SK-N-SH (cell line): ENCODE data around the gene ATG16L2.

Experiments used
- FOXM1 ChIP-seq: IDR thresholded peaks from 2 replicates; pipeline ENCODE4 v1.4.0; 2012; ENCODE audit warnings: low read depth, mild to moderate bottlenecking
- GATA2 ChIP-seq: sonication (generic); formaldehyde crosslinking; IDR thresholded peaks from 2 replicates; pipeline ENCODE4 v1.5.0; 2020; ENCODE audit warnings: mild to moderate bottlenecking, missing genetic modification reagents
- MEF2A ChIP-seq: IDR thresholded peaks from 2 replicates; pipeline ENCODE4 v1.4.0; 2012; ENCODE audit warnings: low read depth, borderline replicate concordance
- NRF1 ChIP-seq: IDR thresholded peaks from 2 replicates; pipeline ENCODE4 v1.6.1; 2012; ENCODE audit warnings: low read depth, mild to moderate bottlenecking, low read length
- POLR2AphosphoS5 ChIP-seq: IDR thresholded peaks from 2 replicates; pipeline ENCODE4 v1.6.1; 2012; ENCODE audit warnings: low read depth, low read length
- RXRA ChIP-seq: IDR thresholded peaks from 2 replicates; pipeline ENCODE4 v1.4.0; 2012; ENCODE audit warnings: low read depth, mild to moderate bottlenecking, borderline replicate concordance
- SIN3A ChIP-seq: IDR thresholded peaks from 2 replicates; pipeline ENCODE4 v1.6.1; 2012; ENCODE audit warnings: low read depth, mild to moderate bottlenecking, low read length, moderate library complexity, borderline replicate concordance
- TAF1 ChIP-seq: IDR thresholded peaks from 2 replicates; pipeline ENCODE4 v1.6.1; 2012; ENCODE audit warnings: low read depth, mild to moderate bottlenecking, low read length, moderate library complexity, borderline replicate concordance
- TF ChIP-seq, protein P1 (sequence below): fragments of 200-600 bp; sonication (generic); IDR thresholded peaks from 2 replicates; pipeline ENCODE4 v1.6.1; 2017; ENCODE audit warnings: antibody characterized with exemption, mild to moderate bottlenecking, moderate library complexity
- TF ChIP-seq, protein P2 (sequence below): fragments of 150-350 bp; IDR thresholded peaks from 2 replicates; pipeline ENCODE4 v1.6.1; 2017; ENCODE audit warnings: antibody characterized with exemption, low read length, low read depth, borderline replicate concordance
- TF ChIP-seq, protein P3 (sequence below): IDR thresholded peaks from 2 replicates; pipeline ENCODE4 v1.6.1; 2012; ENCODE audit warnings: mild to moderate bottlenecking, low read depth, low read length, moderate library complexity
- TF ChIP-seq, protein P4 (sequence below): fragments of 150-350 bp; IDR thresholded peaks from 2 replicates; pipeline ENCODE4 v1.6.1; 2016; ENCODE audit warnings: mild to moderate bottlenecking, low read depth, low read length

DNA sequence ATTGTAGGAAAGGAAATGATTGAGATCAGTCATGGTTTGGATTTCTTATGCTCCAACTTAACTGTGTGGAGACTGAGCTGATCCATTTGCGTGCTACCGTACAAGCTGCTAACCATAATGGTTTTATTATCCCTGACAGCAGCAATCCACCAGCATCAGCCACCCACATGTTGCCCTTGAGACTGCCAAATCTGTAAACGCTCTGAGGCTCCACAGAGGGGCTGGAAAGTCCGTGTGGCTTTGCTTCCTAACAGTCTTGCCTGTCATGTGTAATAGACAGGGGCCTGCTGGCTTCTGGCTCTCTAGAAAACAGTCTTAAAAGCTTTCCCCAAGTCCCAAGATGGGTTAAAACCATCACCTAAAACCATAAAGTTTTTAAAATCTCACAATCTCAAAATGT lies 30.1 kb downstream of the ATG16L2 start:
- TF ChIP-seq, protein P1, sequence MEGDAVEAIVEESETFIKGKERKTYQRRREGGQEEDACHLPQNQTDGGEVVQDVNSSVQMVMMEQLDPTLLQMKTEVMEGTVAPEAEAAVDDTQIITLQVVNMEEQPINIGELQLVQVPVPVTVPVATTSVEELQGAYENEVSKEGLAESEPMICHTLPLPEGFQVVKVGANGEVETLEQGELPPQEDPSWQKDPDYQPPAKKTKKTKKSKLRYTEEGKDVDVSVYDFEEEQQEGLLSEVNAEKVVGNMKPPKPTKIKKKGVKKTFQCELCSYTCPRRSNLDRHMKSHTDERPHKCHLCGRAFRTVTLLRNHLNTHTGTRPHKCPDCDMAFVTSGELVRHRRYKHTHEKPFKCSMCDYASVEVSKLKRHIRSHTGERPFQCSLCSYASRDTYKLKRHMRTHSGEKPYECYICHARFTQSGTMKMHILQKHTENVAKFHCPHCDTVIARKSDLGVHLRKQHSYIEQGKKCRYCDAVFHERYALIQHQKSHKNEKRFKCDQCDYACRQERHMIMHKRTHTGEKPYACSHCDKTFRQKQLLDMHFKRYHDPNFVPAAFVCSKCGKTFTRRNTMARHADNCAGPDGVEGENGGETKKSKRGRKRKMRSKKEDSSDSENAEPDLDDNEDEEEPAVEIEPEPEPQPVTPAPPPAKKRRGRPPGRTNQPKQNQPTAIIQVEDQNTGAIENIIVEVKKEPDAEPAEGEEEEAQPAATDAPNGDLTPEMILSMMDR: no peak
- TF ChIP-seq RXRA: no peak
- no peak for TF ChIP-seq MEF2A
- TF ChIP-seq SIN3A: no peak
- TF ChIP-seq, protein P2, sequence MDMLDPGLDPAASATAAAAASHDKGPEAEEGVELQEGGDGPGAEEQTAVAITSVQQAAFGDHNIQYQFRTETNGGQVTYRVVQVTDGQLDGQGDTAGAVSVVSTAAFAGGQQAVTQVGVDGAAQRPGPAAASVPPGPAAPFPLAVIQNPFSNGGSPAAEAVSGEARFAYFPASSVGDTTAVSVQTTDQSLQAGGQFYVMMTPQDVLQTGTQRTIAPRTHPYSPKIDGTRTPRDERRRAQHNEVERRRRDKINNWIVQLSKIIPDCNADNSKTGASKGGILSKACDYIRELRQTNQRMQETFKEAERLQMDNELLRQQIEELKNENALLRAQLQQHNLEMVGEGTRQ: no peak
- TF ChIP-seq GATA2 (CRISPR knock-in tag): no peak
- TF ChIP-seq TAF1: no peak
- no peak for TF ChIP-seq NRF1
- TF ChIP-seq, protein P3, sequence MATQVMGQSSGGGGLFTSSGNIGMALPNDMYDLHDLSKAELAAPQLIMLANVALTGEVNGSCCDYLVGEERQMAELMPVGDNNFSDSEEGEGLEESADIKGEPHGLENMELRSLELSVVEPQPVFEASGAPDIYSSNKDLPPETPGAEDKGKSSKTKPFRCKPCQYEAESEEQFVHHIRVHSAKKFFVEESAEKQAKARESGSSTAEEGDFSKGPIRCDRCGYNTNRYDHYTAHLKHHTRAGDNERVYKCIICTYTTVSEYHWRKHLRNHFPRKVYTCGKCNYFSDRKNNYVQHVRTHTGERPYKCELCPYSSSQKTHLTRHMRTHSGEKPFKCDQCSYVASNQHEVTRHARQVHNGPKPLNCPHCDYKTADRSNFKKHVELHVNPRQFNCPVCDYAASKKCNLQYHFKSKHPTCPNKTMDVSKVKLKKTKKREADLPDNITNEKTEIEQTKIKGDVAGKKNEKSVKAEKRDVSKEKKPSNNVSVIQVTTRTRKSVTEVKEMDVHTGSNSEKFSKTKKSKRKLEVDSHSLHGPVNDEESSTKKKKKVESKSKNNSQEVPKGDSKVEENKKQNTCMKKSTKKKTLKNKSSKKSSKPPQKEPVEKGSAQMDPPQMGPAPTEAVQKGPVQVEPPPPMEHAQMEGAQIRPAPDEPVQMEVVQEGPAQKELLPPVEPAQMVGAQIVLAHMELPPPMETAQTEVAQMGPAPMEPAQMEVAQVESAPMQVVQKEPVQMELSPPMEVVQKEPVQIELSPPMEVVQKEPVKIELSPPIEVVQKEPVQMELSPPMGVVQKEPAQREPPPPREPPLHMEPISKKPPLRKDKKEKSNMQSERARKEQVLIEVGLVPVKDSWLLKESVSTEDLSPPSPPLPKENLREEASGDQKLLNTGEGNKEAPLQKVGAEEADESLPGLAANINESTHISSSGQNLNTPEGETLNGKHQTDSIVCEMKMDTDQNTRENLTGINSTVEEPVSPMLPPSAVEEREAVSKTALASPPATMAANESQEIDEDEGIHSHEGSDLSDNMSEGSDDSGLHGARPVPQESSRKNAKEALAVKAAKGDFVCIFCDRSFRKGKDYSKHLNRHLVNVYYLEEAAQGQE: no peak
- no peak for TF ChIP-seq POLR2AphosphoS5
- TF ChIP-seq, protein P4, sequence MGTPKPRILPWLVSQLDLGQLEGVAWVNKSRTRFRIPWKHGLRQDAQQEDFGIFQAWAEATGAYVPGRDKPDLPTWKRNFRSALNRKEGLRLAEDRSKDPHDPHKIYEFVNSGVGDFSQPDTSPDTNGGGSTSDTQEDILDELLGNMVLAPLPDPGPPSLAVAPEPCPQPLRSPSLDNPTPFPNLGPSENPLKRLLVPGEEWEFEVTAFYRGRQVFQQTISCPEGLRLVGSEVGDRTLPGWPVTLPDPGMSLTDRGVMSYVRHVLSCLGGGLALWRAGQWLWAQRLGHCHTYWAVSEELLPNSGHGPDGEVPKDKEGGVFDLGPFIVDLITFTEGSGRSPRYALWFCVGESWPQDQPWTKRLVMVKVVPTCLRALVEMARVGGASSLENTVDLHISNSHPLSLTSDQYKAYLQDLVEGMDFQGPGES: no peak
- no peak for TF ChIP-seq FOXM1
